HFFc6 (cell line): Measurements from ENCODE around the gene SNCB. TPM values are rescaled to one million over a fixed set of nuclear protein-coding genes. Genes with fewer than 3 reads are reported as not detected.

Experiments
- DNase-seq: peaks from one replicate; pipeline ENCODE4 v3.0.0-alpha.2; 2018
- H3K27ac Mint-ChIP-seq: 2 replicates; pipeline ENCODE4 v1.8.0; 2020; ENCODE audit warnings: mild to moderate bottlenecking, mixed read lengths
- H3K27me3 Mint-ChIP-seq: 2 replicates; pipeline ENCODE4 v1.8.0; 2021; ENCODE audit warnings: mild to moderate bottlenecking, moderate library complexity, mixed read lengths; ENCODE audit not compliant: insufficient read depth
- H3K36me3 Mint-ChIP-seq: 2 replicates; pipeline ENCODE4 v1.8.0; 2021; ENCODE audit warnings: low read depth, mixed read lengths
- H3K4me1 Mint-ChIP-seq: 2 replicates; pipeline ENCODE4 v1.8.0; 2020; ENCODE audit warnings: low read depth, mixed read lengths
- H3K4me3 Mint-ChIP-seq: 2 replicates; pipeline ENCODE4 v1.8.0; 2020; ENCODE audit warnings: mild to moderate bottlenecking, moderate library complexity, mixed read lengths
- H3K9me3 Mint-ChIP-seq: 2 replicates; pipeline ENCODE4 v1.8.0; 2020; ENCODE audit warnings: mild to moderate bottlenecking, mixed read lengths
- CTCF ChIP-seq: fragments of 200-600 bp; sonication (generic); IDR thresholded peaks from 2 replicates; pipeline ENCODE4 v1.5.0; 2021; ENCODE audit warnings: antibody characterized with exemption, mild to moderate bottlenecking
- total RNA-seq, 6 experiments: library from RNA; stranded (reverse); fragmentation: NEBNext Ultra II Directional; extraction: Animal tissue kit (Norgen Biotek cat#: 25700); gene quantifications; 2 replicates in 1 of 6; 3 replicates in 5 of 6; pipeline ENCODE4 v1.2.3, GENCODE V29; 2021

SNCB gene
- total RNA-seq, 6 experiments from 2014 or later: not detected

- Mint-ChIP-seq H3K9me3 (no peaks in the 10 kb centered on the region), H3K27me3 (peaks cover 2% of the 10 kb centered on the region; the same call in 1 of the 2 replicates), H3K36me3 (no peaks in the 10 kb centered on the region; the same call in 1 of the 2 replicates), H3K4me1 (no peaks in the 10 kb centered on the region), H3K4me3 (no peak overlapping the region), H3K27ac (no peak overlapping the region)
- no peak for TF ChIP-seq CTCF
- DNase-seq: no peak
Measured at GRCh38 chr5:176597417-176598389, 32.6 kb downstream of the SNCB start.

DNA sequence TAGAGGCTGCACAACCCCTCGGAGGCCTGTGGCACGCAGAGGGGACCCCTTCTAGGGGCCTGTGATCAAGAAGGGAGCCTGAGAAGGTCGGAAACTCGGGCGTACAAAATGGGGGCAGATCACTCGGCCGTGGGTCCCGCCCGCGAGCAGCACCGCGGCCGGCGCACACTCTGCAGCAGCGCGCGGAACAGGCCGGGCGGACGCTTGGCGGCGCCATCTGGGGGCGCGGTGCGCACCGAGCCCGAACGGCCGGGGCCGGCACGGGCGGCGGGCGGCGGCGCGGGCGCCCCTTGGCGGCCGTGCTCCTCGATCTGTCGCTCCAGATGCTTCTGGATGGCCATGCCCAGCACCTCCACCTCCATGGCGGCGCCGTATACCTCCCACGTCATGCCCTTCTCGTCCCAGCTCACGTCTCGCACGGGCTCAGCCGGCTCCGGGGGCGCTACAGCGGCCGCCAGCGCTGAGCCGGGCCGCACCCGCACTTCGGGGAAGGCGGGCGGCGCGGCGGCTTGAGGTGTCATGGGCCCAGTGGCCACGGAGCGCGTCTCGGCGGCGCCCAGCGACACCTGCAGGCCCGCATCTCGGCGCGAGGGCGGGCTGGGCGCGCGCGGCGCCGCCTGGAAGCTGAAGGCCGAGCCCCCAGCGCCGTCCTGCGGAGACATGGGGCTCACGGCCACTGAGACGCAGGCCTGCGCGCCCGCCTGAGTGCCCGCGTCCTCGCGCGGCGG, 33.5 kb downstream of the SNCB start:
- no peak for DNase-seq
- no peak for TF ChIP-seq CTCF
- H3K27me3 Mint-ChIP-seq: peaks cover 2% of the 10 kb centered on the region; the same call in 1 of the 2 replicates
- H3K36me3 Mint-ChIP-seq: no peaks in the 10 kb centered on the region; the same call in 1 of the 2 replicates
- no peak overlapping the region for H3K4me3 Mint-ChIP-seq
- H3K27ac Mint-ChIP-seq: no peak overlapping the region
- H3K9me3 Mint-ChIP-seq: no peaks in the 10 kb centered on the region
- no peaks in the 10 kb centered on the region for H3K4me1 Mint-ChIP-seq

GRCh38 chr5:176596069-176596644, 34.2 kb downstream of the SNCB start:
- DNase-seq: no peak
- Mint-ChIP-seq H3K36me3 (no peaks in the 10 kb centered on the region; the same call in 1 of the 2 replicates), H3K4me1 (no peaks in the 10 kb centered on the region), H3K27me3 (no peaks in the 10 kb centered on the region; the same call in 1 of the 2 replicates), H3K9me3 (no peaks in the 10 kb centered on the region), H3K27ac (no peak overlapping the region), H3K4me3 (no peak overlapping the region)
- TF ChIP-seq CTCF: no peak

- no peak for TF ChIP-seq CTCF
- no peak for DNase-seq
- Mint-ChIP-seq H3K27me3 (no peaks in the 10 kb centered on the region; the same call in 1 of the 2 replicates), H3K27ac (no peak overlapping the region), H3K4me3 (no peak overlapping the region), H3K36me3 (no peaks in the 10 kb centered on the region; the same call in 1 of the 2 replicates), H3K4me1 (no peaks in the 10 kb centered on the region), H3K9me3 (no peaks in the 10 kb centered on the region)
Measured at GRCh38 chr5:176595386-176595943, 34.9 kb downstream of the SNCB start.

- no peak for DNase-seq
- peaks cover 3% of the 10 kb centered on the region; the same call in 1 of the 2 replicates for H3K27me3 Mint-ChIP-seq
- no peak for TF ChIP-seq CTCF
- H3K4me3 Mint-ChIP-seq: no peak overlapping the region
- H3K27ac Mint-ChIP-seq: no peak overlapping the region
- H3K4me1 Mint-ChIP-seq: no peaks in the 10 kb centered on the region
- H3K9me3 Mint-ChIP-seq: peaks cover 2% of the 10 kb centered on the region; the same call in 1 of the 2 replicates
- no peaks in the 10 kb centered on the region; the same call in 1 of the 2 replicates for H3K36me3 Mint-ChIP-seq
Measured at GRCh38 chr5:176594554-176594953, 35.8 kb downstream of the SNCB start.
